Stimulated activated CD8-positive, alpha-beta memory T cell treated with anti-CD3 and anti-CD28 coated beads, Interleukin-15, amount 100 ng/mL, for 24 hours (primary cell): ENCODE results near the gene NTRK1.

ENCODE experiments used
- DNase-seq: peaks from one replicate; pipeline ENCODE4 v3.0.0-alpha.2; 2020; ENCODE audit warnings: low read depth

NTRK1 gene

GRCh38 chr1:156838972-156839371 lies 21.7 kb upstream of the NTRK1 start:
- no peak for DNase-seq

GRCh38 chr1:156839426-156840109 lies 21.1 kb upstream of the NTRK1 start:
- no peak for DNase-seq

GRCh38 chr1:156840186-156840897 lies 20.3 kb upstream of the NTRK1 start:
- DNase-seq = no peak

GRCh38 chr1:156840898-156841279 lies 19.8 kb upstream of the NTRK1 start:
- no peak for DNase-seq

GRCh38 chr1:156841295-156841855 lies 19.3 kb upstream of the NTRK1 start:
- no peak for DNase-seq

- no peak for DNase-seq
Measured at GRCh38 chr1:156842618-156843300, 17.9 kb upstream of the NTRK1 start.

- DNase-seq = no peak
Measured at GRCh38 chr1:156844102-156844501, 16.6 kb upstream of the NTRK1 start.

GRCh38 chr1:156844638-156845037 lies 16.0 kb upstream of the NTRK1 start:
- DNase-seq = no peak

GRCh38 chr1:156845055-156845952 lies 15.4 kb upstream of the NTRK1 start:
- DNase-seq = no peak

- no peak for DNase-seq
Measured at GRCh38 chr1:156845953-156846545, 14.6 kb upstream of the NTRK1 start.

GRCh38 chr1:156846643-156847042 lies 14.0 kb upstream of the NTRK1 start:
- no peak for DNase-seq

GRCh38 chr1:156847591-156848460 lies 12.8 kb upstream of the NTRK1 start:
- no peak for DNase-seq

- no peak for DNase-seq
Measured at GRCh38 chr1:156848461-156849150, 12.1 kb upstream of the NTRK1 start.

GRCh38 chr1:156849151-156849496 lies 11.5 kb upstream of the NTRK1 start:
- DNase-seq = no peak

GRCh38 chr1:156851779-156852417 lies 8.8 kb upstream of the NTRK1 start:
- no peak for DNase-seq

GRCh38 chr1:156852418-156852874 lies 8.2 kb upstream of the NTRK1 start:
- DNase-seq = no peak

- DNase-seq = no peak
Measured at GRCh38 chr1:156853761-156854160, 6.9 kb upstream of the NTRK1 start.

GRCh38 chr1:156854634-156855033 lies 6.0 kb upstream of the NTRK1 start:
- DNase-seq = no peak

GRCh38 chr1:156856282-156856785 lies 4.3 kb upstream of the NTRK1 start:
- no peak for DNase-seq
